NCI-H128 (cell line): ENCODE results near the gene SIVA1.
"Not testable (repeated sequence)": the region's sequence is repeated elsewhere in the genome, so short reads cannot be mapped to it uniquely, and the experiment has no call there.

Experiments used
- DNase-seq: peaks from one replicate; lab custom pipeline; 2025; ENCODE audit not compliant: unreplicated experiment; lab: John Stamatoyannopoulos, UW

Gene SIVA1

GRCh38 chr14:104750056-104750752, 2.7 kb upstream of the SIVA1 start:
- no peak for DNase-seq

GRCh38 chr14:104750753-104751057, 2.2 kb upstream of the SIVA1 start:
- DNase-seq, result not testable (repeated sequence)

GRCh38 chr14:104751539-104752422, 1.2 kb upstream of the SIVA1 start:
- no peak for DNase-seq

GRCh38 chr14:104752423-104752734, 568 bp upstream of the SIVA1 start:
- no peak for DNase-seq

- no peak for DNase-seq
These were observed 723 bp downstream of the SIVA1 start for GRCh38 chr14:104753528-104754212.

GRCh38 chr14:104754213-104754851, 1.4 kb downstream of the SIVA1 start:
- no peak for DNase-seq

- DNase-seq, result no peak
These were observed 2.7 kb downstream of the SIVA1 start for GRCh38 chr14:104755621-104756020.

- no peak for DNase-seq
These were observed 3.7 kb downstream of the SIVA1 start for GRCh38 chr14:104756477-104757237.

- no peak for DNase-seq
These were observed 4.3 kb downstream of the SIVA1 start for GRCh38 chr14:104757238-104757585.

- no peak for DNase-seq
These were observed 4.9 kb downstream of the SIVA1 start for GRCh38 chr14:104757681-104758392.

- DNase-seq, result peak; percentile 38
These were observed 6.3 kb downstream of the SIVA1 start for GRCh38 chr14:104758981-104759969.

GRCh38 chr14:104765517-104765916, 12.6 kb downstream of the SIVA1 start:
- no peak for DNase-seq

- no peak for DNase-seq
These were observed 13.4 kb downstream of the SIVA1 start for GRCh38 chr14:104766256-104766862.

GRCh38 chr14:104766863-104767633, 14.1 kb downstream of the SIVA1 start:
- no peak for DNase-seq

- no peak for DNase-seq
These were observed 14.6 kb downstream of the SIVA1 start for GRCh38 chr14:104767634-104767918.

GRCh38 chr14:104768437-104769323, 15.7 kb downstream of the SIVA1 start:
- peak; percentile 78 for DNase-seq
